Breast epithelium (tissue), 3 donors: ENCODE measurements around the gene SCNM1.

Experiments
- POLR2A ChIP-seq: fragments of 450-650 bp; IDR thresholded peaks from one replicate; pipeline ENCODE4 v1.6.1; 2016; ENCODE audit warnings: antibody characterized with exemption, mild to moderate bottlenecking, moderate library complexity
- POLR2AphosphoS5 ChIP-seq, 3 donors: sonication (generic); formaldehyde crosslinking; IDR thresholded peaks; one replicate each; pipeline ENCODE4 v1.6.1; 2017; ENCODE audit warnings: antibody characterized with exemption in 3 of 3

DNA sequence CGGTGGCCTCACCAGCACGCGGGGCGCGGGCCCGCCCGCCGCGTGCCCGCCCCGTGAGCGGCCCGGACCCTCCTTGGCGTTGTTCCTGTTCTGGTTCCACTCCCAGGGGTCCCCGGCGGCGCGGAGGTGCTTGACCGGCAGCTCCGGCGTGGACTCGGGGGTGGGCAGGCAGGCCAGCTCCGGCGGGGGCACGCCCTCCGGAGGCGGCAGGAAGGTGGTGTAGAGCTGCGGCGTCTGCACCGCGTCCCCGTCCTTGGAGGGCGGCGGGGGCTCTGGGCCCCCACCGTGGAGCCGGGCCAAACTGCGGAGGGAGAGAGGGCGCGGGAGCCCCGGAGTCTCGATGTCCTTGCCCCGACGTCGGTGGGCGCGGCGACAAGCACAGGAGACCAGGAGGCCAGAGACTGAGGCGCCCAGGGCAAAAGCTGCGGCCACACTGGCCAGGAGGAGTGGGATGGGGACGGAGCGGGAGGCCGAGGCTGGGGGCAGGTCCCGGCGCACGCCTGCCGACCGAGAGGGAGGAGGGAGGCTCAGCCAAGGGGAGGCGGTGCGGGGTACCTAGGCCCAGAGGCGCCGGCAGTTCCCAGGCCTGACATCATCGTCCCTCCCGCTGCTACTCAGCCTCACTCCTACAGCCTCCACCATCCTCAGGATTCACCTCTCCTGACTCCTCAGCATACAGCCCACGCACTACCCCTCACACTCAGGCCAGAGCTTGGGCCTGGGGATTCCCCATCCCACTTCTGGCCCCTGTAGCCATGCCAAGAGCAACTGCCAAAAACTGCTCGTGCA is 32.7 kb upstream of the SCNM1 start:
- TF ChIP-seq POLR2A = no peak
- no peak for TF ChIP-seq POLR2AphosphoS5 (IDR thresholded peaks at IDR 0.05)
